Suppressor macrophage (primary cell): ENCODE results near the gene SLC31A2.

ENCODE experiments used
- DNase-seq, 4 experiments: peaks; one replicate each; pipeline ENCODE4 v3.0.0-alpha.2; 2020 to 2022

The SLC31A2 gene

DNA sequence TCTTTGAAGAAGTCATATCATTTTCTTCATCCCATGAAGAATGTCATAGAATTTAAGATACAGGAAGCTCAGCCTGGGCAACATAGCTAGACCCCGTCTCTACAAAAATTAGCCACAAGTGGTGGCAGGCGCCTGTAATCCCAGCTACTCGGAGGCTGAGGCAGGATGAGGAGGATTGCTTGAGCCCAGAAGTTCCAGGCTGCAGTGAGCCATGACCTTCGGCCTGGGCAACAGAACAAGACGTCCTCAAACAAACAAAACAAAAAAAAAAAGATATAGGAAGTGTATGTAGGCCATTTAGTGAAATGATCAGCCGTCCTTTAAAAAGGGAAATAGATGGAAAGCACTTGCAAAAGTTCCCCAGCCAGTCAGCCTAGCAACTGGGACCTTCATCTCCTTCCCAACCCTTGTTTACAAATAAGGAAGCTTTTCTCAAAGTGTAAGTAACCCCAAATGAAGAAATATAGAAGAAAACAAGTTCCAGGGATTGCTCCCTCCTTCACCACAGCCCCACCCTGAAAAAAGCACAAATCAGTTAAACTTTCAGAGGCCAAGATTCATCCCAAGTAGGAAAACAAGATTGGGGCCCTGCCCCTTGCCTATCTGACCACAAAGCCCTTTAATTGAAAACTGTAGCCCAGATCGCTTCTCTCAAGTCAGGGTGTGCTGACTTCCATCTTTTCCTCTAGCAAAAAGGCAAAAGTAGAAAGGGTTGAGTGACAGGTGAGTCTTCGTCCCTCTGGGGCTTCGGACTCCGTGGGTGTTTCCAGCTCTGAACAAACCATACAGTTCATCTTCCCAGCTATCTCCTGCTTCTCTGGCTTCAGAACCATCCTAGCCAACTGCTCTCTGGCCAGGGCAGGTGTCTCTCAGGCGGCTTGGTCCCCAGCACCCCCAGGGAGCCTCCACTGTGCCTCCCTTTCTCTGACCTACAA lies 1.2 kb downstream of the SLC31A2 start:
- DNase-seq = peak; percentile 82 to 93 (median 86)

DNA sequence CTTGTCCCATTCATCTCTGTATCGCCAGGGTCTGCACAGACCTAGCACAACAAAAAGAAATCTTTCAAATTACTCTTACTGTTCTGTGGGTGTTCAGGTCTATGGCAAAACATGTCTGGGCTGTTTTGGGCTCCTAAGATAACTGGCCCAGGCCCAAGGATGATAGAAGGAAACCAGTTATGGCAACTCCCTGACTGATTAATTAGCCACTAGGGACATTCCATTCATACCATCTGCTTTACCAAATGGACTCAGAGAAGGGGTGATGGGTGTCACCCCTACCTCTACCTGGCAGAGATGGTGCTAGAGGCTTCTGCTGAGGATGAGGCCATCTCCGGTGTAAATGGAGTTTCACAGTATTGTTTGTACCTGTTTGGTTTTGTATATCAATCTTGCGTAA lies 1.9 kb downstream of the SLC31A2 start:
- no peak for DNase-seq

DNA sequence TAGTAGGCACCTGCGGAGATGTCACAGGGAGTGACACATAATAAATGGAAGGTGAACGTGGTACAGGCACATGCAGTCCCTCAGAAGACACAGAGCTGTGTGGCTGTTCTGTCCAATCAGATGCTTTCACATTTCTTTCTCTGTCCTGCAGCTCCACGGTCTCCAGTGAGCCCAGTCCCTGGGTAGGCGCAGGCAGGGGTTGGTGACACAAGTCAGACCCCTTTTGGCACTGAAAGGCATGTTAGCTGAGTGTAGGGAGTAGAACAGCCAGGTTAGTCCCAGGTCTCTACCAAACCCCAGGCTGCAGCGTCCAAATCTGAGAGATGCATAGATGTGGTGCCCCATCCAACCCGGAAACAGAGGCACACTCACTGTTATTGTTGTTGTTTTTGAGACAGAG lies 2.8 kb downstream of the SLC31A2 start:
- DNase-seq = no peak

DNA sequence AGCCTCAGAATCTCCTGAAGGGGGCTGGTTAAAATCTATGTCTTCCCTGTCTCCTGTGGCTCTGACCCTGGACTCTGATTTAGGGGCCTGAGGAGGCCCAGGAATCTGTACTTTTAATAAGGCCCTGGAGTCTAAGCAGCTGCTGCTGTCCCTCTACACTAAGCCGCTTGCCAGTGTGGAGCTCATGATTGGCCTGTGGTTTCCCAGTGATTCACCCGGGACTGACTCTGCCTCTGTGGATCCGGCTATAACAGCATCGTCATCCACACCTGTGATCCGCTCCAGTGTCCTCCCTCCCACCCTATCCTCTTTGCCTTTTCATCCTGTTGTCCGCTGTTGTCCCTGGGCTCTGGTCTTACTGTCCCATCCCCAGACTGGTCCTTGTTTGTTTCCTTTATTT lies 3.7 kb downstream of the SLC31A2 start:
- DNase-seq = peak; percentile 60 to 71 (median 62)

DNA sequence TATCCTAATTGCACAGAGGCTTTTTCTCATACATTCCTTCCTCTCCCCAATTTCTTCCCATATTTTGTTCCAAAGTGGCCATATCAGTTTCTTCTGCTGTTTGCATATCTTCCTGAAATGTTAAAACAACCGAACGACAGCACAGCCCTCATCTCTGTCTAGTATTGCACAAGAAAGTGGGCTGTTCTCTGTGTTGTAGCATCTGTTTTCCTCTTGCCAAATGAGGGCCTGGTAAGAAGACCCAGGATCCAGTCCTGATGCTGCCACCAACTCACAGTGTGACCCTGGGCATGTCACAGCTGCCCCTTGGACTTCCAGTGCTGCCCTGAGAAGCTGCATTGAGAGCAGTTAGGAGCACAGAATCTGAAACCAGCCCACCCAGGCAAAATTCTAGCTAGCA lies 4.1 kb downstream of the SLC31A2 start:
- peak; percentile 69 to 85 (median 71) for DNase-seq

DNA sequence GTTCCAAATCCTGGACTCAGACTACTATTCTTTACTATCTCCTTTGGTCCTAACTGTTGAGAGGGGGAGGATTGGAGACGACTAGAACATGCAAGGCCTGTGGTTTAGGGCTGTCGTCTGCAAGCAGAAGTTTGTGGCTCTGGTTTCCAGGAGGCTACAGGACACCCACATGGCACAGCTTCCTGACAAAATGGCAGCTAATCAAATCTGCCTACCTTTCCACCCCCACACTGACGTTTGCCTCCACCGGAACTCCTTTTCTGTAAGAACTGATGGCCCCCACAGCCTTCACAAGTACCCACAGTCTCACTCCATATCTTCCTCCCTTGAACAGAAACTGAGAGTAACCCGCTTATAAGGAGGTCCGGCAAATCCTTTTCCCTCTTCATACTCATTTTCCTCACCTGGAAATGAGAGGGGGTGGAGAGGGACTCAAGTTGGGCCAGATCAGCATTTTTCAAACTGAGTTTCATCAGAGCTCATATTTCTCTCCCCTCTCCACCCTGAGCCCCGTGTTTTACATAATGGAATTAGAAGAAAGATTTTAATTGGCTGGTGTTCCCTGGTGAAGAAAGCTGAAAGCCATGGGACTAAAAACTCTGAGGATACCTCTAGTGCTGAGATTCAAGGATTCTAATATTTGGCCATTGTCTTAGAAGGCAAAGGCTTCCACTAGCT lies 5.2 kb downstream of the SLC31A2 start:
- DNase-seq = peak; percentile 87 to 96 (median 90)

DNA sequence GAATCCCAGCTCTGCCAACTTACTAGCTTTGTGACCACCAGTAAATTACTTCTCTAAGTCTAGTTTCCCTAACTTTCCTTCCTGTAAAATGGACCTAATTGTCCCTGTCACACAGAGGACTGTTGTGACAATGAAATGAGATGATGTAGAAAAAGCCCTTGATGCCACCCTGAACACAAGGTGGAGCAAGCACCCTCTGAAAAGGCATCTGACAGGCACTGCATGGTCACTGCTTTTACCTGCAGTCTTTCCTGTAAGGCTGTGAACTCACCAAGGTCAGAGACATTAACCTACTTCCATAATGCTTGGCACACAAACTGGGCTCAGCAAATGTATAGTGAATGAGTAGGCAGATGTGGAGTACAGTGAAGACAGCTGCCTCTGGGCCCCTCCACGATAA lies 6.1 kb downstream of the SLC31A2 start:
- no peak for DNase-seq

DNA sequence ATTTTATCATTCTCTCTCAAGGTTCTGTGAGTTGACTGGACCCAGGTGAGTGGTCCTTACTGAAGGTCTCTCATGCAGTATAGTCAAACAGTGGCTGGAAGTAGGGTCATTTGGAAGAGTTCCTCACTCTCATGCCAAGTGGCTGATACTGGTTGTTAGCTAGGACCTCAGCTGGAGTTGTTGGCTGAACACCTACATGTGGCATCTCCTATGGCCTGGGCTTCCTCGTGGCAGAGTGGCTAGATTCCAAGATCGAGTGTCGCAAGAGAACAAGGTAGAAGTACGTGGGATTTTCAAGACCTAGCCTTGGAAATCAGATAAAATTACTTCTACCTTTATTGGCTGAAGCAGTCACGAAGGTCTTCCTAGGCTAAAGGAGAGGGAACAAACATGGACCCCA lies 7.6 kb downstream of the SLC31A2 start:
- no peak for DNase-seq

DNA sequence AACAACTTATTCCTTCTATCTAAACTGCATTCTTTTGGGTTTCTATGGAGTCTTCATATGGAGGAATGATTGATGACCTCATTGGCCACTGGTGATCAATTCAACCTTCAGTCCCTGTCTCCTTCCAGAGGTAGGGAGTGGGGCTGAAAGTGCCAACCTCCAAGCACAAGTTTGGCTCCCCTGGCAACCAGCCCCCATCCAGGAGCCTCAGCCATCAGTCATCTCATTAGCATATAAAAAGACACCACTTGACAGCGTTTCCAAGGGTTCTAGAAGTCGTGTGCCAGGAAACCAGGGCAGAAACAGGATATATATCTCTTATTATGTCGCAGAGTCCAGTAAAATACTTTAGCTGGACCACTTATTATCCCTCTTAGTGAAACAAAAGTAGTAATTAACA lies 9.8 kb downstream of the SLC31A2 start:
- DNase-seq = no peak

DNA sequence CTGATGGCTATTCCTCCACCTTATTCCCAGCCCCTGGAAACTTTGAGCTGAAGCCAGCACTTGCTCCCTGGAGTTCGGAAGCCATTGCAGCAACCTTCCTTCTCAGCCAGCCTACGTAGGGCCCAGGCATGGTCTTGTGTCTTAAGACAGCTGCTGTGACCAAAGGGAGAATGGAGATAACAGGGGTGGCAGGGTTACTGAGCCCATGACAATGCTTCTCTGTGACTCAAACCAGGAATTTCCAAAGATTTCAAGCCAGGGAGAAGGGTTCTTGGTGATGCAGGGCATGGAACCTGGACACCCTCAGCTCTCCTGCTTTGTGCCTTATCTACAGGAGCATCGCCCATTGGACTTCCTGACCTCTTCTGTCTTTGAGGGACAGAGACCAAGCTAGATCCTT lies 12.2 kb downstream of the SLC31A2 start:
- no peak for DNase-seq

DNA sequence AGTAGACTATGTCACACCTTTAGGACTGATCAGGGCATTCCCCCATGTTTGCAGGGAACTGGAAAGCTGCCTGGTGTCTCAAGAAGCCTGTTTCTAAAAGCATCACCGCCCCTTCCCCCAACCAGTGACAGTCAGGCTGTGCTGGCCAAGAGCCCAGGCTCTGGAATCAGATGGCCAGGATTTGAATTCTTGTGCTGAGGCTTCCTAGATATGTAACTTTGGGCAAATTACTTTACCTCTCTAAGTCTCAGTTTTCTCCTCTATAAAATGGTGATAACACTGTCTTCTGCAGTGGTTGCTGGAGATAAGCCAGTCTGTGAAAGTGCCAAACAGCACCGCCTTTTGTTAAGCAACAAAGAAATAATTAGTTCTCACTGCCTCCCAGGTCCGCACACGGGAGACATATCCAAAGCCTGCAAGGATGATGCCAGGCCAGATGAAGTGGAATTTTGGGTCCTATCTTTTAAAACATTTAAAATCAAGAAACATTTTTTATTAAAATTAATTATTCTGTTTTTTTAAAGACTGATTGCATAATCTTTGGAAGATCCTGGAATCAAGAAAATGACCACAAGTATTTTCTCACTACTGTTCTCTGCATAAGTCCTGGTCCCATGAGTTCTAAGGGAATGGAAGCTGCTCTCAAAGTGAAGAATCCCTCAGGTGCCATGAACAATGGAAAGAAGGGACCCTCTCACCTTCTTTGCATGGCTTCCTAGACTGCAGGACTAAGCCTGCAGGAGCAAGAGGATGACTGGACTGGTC lies 13.9 kb downstream of the SLC31A2 start:
- DNase-seq = no peak

DNA sequence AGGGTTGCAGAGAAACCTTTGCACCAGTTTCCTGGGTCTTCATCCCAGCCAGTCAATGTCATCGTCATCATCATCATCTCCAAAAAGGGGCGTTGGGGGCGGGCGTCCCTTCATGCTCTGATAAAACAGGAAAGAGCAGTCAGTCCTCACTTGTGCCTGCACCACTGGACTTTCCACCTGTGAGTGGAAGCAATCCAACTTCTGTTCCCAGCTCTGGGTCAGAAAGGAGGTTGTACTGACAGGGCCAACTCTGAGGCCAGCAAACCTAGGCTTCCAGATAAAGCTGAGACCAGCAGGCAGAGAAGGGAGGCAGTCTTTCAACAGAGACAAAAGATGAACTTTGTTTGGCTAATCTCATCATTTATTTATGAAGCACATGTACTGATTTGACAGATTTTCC lies 15.2 kb downstream of the SLC31A2 start:
- DNase-seq = no peak

DNA sequence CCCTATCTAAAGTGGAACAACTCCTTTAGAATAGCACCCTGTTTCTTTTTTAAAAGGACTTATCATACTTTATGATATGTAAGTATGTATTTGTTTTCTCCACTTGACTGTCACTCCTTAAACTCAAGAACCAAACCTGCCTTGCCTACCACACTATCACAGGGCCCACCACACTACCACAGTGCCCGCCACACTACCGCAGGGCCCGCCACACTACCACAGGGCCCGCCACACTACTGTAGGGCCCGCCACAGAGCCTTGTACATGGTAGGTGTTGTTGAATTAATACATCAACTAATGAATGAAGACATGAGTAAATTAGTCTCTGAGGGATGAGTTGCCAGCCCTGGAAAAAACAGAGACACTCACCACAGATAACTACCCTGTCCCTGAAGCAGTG lies 18.0 kb downstream of the SLC31A2 start:
- DNase-seq = no peak

DNA sequence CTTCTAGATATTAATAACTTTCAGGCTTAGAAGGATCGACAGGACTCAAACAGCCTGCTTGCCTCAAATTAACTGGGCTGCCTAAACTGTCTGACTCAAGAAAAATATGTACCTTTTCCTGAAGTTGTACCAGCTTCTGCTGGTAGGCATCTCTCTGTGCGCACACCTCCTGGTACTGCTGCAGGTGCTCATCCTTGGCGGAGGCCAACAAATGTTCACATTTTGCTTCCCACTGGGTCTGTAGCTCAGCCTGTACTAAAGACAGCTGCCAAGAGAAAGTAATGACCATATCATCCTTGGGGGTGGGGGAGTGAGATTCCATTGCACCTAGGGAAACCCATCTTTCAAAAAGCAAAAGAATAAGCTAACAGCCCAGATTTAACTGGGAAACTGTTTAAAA lies 22.5 kb downstream of the SLC31A2 start:
- DNase-seq = no peak

DNA sequence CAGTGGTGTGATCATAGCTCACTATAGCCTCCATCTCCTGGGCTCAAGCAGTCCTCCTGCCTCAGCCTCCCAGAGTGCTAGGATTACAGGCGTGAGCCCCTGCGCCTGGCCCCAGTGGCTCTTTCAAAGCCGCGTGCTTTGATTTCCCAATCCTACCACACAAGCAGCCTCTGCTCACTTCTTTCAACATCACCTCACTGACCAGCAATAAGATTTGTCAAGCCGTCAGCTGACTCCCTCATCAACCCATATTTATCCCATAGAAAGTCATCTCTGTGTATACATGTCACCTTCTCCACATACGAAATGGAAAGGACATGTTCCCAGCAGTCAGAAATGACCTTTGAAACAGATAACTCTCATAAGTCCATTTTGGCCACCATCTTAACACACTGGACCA lies 26.0 kb downstream of the SLC31A2 start:
- peak; percentile 73 to 86 (median 80) for DNase-seq

DNA sequence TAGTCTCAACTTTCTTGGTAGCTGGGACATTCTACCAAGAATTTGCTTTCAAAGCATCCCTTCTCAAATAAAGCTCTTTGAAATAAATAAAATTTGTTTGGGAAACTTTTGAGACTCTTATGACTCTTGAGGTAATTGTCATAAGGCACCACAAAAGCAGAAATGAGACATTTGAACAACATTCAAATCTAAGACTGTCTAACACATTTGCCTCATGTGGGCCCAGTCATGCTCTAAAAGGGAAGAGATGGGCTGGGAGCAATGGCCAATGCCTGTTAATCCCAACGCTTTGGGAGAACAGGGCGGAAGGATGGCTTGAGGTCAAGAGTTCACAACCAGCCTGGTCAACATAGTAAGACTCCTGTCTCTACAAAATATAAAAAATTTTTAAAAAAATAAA lies 26.4 kb downstream of the SLC31A2 start:
- peak; percentile 49 to 70 (median 64) for DNase-seq

DNA sequence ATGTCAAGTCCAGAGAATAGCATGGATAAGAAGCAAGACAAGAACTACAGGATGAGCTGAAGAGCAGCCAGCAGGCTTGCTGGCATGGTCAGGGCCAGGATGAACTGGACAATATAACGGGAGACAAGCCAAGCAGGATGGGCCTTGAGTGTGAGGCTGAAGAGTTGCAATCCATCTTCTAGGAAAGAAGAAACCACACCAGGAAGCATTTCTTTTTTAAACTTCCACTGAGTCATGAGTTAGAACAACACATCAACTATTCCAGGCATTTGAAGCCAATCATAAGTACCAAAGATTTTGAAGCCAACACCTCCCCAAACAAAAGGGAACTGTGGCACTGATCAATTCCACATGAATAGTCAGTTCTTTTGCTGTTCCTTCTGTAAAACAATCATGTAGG lies 27.3 kb downstream of the SLC31A2 start:
- no peak for DNase-seq

DNA sequence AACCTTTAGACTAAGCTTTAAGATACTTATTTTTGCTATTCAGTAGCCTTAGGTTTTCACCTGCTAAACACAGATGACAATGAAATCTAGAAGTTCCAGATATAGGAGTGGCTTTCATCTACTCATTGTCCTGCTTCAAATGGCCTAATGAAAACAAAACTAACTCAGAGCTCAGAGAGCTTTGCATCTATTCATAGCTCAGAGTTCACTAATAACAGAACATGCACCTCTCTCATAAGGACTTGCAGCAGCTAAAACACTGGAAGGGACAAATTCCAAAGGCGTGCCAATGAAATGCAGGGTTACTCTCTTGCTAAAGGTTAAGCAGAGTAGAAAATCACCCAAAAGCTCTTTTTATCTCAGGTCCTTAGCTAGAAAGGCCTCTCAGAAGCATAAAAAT lies 29.0 kb downstream of the SLC31A2 start:
- DNase-seq = no peak

DNA sequence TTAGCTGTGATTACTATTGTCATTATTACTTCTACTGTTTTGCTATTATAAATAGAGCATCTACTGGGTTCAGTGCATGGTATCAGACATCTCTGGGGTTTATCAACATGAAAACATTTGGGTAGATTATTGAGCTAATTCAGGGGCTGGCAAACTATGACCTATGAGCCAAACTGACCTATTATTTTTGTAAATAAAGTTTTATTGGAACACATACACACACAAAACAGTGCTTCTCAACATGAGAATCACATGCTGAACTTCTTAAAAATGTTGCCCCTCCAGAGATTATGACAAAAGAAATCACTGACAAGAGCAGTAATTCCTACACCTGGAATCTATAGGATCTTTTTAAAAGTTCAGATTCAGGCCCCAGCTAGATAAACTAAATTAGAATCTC lies 30.4 kb downstream of the SLC31A2 start:
- DNase-seq = no peak

DNA sequence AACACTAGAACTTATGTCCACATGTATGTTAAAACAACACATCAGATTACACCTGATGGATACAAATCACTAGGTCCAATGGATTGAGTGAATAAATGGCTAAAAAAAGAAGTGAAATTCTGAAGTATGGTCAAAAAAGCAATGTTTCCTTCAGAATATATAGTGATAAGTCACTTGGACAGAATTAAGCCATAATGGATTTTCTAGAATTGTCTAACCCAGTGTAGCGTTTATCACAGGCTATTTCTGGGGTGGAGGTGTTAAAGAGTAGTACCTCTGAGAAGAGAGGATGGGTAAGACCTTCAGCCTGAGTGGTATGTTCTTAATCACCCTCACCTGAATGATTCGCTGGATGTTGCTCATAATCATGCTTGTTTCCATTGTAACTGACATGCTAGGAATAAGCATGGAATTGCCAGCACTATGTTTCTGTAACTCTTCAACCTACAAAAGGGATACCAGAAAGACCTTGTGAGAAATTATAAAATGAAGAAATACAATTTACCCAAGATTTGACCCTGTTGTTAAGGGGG lies 33.2 kb downstream of the SLC31A2 start:
- no peak for DNase-seq

DNA sequence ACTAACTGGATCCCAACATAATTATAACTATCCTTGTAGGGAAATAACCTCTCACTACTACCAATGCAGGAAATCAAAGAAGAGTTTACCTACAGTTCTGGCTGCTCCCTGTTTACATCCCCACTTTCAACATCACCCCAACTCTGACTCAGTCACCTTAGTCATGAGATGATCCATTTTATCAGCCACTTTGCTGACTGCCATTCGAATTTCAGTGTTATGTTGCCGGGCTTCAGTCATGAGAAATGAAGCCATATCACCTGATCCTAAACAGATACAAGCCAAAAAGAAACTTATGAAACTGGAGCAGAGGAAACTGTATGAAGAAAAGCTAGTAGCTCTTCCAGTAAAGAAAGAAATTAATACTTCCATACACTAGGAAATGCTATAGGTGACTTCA lies 33.7 kb downstream of the SLC31A2 start:
- peak; percentile 40 to 67 (median 52) for DNase-seq

DNA sequence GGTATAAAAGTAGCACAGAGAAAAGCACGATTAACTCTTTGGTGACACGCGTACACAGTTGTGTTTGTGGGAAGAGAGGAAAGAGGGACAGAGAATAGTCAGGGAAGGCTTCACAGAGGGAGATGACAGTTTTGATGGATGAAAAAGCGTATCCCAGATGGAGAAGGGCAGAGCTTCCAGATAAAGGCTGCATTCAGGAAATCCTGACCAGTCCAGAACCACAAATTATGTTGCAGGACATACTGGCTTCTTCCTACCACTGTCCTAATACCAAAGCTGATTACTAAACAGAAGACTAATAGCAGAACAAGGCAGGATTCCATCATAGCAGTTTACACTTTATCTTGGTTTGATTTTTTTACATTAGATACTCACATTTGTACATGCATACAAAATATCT lies 34.5 kb downstream of the SLC31A2 start:
- DNase-seq = peak in 2 of 4 experiments; percentile 24

DNA sequence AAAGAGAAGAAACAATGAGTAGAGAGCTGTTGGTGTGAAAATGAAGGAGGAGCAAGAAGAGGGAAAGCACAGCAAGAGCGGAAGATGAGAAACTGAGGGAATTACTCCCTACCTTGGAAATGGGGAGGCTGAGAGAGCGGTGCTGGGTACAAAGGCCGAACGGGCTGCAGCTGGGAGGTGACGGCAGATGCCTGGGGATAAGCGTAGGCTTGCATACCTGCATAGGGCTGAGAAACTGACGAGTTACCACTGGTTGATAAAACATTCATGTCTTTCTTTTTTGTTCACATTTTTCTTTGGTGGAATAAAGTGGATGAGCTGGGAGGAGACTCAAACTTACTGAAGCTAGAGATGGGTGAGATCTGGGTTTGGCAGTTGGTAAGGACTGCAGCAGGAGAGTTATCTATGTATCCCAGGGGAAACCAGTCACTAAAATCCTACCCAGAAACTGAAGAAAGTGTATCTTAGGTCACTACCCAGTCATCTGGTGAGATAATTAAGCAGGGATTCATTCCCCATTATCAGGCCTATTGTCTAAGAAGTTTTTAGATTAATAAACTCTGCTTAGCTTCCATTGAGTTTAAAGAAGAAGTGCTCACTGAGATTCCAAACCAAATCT lies 35.4 kb downstream of the SLC31A2 start:
- DNase-seq = no peak
